ENCODE data around the gene ATP5MC2.

DNA sequence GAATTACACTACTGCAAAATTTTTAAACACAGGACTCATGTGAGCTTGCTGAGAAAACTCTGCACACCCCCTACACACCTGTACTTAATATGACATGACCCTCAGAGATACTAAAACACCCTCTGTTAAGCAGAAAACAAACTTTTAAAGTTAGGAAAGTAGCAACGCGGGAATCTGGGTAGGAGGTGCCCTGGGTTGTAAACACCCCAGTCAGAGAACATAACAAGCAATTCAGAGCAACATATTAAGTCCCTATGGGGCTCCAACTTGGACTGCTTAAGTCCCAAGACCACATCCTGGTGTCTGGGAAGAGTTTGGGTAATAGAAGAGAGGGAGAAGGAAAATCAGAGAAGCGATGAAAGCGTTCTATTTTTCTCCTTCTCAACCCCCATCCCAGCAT, 50.9 kb downstream of the ATP5MC2 start:
- TF ChIP-seq, protein P1, sequence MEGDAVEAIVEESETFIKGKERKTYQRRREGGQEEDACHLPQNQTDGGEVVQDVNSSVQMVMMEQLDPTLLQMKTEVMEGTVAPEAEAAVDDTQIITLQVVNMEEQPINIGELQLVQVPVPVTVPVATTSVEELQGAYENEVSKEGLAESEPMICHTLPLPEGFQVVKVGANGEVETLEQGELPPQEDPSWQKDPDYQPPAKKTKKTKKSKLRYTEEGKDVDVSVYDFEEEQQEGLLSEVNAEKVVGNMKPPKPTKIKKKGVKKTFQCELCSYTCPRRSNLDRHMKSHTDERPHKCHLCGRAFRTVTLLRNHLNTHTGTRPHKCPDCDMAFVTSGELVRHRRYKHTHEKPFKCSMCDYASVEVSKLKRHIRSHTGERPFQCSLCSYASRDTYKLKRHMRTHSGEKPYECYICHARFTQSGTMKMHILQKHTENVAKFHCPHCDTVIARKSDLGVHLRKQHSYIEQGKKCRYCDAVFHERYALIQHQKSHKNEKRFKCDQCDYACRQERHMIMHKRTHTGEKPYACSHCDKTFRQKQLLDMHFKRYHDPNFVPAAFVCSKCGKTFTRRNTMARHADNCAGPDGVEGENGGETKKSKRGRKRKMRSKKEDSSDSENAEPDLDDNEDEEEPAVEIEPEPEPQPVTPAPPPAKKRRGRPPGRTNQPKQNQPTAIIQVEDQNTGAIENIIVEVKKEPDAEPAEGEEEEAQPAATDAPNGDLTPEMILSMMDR (IDR thresholded peaks at IDR 0.05; ENCODE audit: low read length), result no peak
- no peak for TF ChIP-seq EZH2 (optimal IDR thresholded peaks at IDR 0.05; ENCODE audit: low read depth, low read length)

Measured in MM.1S (cell line).